ENCODE data around the gene DOC2B.
"Not testable (repeated sequence)": the region's sequence is repeated elsewhere in the genome, so short reads cannot be mapped to it uniquely, and the experiment has no call there.

GRCh38 chr17:198225-198624 is 16.8 kb upstream of the DOC2B start:
- not testable (repeated sequence) for TF ChIP-seq CTCF (conservative IDR thresholded peaks at IDR 0.05 in 1 of 2, IDR thresholded peaks at IDR 0.05 in 1 of 2; ENCODE audit: extremely low read depth in 1 of 2, insufficient read depth in 1 of 2, low read depth in 1 of 2, low read length in 2 of 2); EZH2 (IDR thresholded peaks at IDR 0.05; ENCODE audit: borderline replicate concordance, low read length)
